WI38 (cell line): ENCODE data around the gene MROH7.

Experiments used
- H3K4me3 ChIP-seq: 2 replicates; pipeline ENCODE4 v1.5.1; 2011; ENCODE audit warnings: low read depth, mild to moderate bottlenecking, control low read depth, low read length
- TF ChIP-seq, protein P1 (sequence below): IDR thresholded peaks from 2 replicates; pipeline ENCODE4 v1.5.1; 2012; ENCODE audit warnings: low read depth, mild to moderate bottlenecking, control low read depth, low read length

Gene MROH7

DNA sequence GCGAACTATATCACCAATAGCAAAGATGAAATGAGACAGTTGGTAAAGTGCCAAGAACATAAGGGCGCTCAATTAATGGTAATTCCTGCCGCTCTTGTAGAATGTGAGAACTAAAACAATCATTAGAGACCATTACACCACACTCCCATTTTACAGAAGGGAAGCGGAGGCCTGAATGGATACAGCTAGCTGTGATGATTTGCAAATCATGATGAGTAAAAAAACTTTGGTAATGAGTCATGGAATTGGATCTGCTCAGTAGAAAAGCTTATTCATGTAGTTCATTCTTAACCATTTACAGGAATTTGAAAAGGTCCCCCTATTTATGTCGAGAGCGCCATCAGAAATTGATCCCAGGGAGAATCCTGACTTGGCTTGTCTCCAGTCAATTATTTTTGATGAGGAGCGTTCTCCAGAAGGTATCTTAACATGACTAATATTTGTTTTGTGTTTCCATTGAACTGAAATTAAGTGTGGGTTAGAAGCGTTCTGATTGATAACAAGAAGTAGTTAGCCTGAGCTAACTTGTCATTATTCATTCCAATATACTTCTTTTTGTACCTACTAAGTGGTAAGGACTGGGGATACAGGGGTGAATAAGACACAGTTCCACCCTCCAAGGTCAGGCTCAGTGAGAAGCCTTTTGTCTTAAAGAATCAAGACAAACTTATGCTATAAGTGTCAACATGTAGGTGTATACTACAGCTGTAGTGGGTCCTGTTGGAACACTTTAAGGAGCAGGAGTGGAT is 74.9 kb downstream of the MROH7 start:
- TF ChIP-seq, protein P1, sequence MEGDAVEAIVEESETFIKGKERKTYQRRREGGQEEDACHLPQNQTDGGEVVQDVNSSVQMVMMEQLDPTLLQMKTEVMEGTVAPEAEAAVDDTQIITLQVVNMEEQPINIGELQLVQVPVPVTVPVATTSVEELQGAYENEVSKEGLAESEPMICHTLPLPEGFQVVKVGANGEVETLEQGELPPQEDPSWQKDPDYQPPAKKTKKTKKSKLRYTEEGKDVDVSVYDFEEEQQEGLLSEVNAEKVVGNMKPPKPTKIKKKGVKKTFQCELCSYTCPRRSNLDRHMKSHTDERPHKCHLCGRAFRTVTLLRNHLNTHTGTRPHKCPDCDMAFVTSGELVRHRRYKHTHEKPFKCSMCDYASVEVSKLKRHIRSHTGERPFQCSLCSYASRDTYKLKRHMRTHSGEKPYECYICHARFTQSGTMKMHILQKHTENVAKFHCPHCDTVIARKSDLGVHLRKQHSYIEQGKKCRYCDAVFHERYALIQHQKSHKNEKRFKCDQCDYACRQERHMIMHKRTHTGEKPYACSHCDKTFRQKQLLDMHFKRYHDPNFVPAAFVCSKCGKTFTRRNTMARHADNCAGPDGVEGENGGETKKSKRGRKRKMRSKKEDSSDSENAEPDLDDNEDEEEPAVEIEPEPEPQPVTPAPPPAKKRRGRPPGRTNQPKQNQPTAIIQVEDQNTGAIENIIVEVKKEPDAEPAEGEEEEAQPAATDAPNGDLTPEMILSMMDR, result no peak
- peak overlapping the region; percentile 88 for H3K4me3 ChIP-seq

DNA sequence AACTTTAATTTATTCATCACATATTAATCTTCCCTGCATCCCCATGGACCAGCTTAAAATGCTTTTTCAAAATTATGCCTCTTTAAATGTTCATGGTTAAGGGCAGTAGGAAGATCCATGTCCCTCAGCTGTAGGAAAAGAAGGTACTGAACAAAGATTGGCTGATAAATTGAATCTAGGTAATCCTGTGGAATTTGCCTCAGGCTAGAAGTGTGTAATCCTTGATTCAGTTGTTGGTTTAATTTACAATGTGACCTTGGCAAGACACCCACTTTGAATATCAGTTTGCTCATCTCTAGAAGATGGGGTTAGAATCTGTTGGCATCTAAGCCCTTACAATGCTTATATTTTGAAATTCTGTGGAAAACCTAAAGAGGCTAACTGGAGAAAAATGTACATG is 80.1 kb downstream of the MROH7 start:
- TF ChIP-seq, protein P1, result no peak
- H3K4me3 ChIP-seq, result no peak overlapping the region

DNA sequence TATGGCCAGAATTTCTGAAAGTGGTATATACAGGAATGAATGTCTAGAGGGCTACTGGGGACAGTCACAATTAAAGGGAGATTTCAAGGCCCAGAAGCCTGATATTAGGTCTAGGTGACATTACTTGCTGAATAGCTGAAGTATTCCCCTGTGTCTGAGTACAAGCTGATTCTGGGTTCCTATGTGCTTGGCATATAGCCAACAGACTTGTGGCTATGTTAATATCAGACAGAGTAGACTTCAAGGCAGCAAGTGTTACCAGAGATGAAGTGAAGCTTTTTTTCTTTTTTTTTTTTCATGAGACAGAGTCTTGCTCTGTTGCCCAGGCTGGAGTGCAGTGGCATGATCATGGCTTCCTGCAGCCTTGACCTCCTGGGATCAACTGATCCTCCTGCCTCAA is 82.4 kb downstream of the MROH7 start:
- no peak overlapping the region for H3K4me3 ChIP-seq
- TF ChIP-seq, protein P1, result no peak

DNA sequence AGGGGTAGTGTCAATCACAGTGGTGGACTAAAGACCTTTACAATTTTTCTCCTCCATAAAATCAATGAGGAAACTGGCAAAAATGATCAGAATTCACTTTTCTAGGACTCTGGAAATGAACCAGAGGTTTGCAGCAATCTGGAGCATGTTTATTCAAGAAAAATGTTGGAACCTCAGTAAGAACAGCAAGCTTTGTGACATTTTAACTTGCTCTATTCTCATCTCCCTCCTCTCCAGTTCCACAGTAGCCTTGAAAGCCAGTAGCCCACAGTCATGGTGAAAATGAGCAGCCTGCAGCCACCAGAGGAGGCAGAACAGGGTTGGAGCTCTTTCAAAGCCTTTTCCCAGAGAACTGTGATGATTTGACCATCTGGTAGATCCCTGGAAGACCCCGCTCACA is 83.2 kb downstream of the MROH7 start:
- no peak overlapping the region for H3K4me3 ChIP-seq
- TF ChIP-seq, protein P1, result no peak

DNA sequence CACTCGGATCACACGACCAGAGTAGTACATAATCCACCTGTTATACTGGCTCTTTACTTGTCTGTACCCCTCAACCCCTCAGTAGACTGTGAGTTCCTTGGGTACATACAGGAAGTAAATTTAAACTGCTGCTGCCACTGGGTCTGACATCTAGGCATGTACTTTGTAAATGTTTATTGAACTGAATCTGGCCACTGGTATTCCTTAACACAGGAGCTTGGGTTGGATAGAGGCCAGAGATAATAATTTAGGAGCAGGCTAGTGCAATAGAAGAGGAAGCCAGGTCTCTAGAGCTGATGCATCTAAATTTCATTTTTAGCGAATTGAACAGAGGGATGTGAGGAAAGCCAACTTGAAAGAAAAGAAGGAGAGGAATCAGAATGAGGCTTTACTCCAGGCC is 86.4 kb downstream of the MROH7 start:
- TF ChIP-seq, protein P1, result no peak
- H3K4me3 ChIP-seq, result no peak overlapping the region

DNA sequence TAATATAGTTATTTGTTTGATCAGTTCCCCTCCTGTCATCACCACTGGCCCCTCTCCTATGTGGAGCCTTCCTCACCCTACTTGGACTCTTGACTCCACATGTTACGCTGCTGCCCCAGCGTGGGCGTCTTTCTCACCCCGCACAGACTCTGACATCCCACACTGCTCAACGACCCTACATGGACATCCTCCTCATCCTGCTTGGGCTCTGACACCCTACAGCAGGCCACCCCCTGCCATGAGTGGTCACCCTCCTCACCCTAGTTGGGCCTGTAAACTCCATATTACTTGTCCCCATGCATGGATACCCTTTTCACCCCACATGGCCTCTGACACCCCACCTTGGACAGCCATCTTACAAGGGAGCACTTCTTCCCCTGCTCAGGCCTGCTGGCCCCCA is 95.1 kb downstream of the MROH7 start:
- TF ChIP-seq, protein P1, result no peak
- no peak overlapping the region for H3K4me3 ChIP-seq

DNA sequence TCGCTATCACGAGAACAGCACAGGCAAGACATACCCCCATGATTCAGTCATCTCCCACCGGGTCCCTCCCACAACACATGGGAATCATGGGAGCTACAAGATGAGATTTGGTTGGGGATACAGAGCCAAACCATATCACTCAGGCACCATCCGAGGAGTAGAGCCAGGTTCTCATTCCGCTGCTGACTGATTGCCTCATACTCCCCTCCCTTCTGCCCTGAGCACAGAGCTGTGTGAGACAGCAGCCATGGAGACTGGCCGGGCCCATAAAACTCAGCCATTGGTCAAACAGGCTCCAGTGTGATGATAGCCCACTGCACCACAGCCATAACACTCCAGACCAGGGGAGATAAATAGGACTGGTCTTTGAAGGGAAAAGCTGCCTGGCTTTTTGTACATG is 96.7 kb downstream of the MROH7 start:
- TF ChIP-seq, protein P1, result no peak
- no peak overlapping the region for H3K4me3 ChIP-seq
